T47D (cell line): Measurements from ENCODE around the gene ANKS4B.
"Not testable (repeated sequence)": the region's sequence is repeated elsewhere in the genome, so short reads cannot be mapped to it uniquely, and the experiment has no call there.

Experiments used
- DNase-seq, 2 experiments: peaks; one replicate each; pipeline versions ENCODE4 v3.0.0 to v3.0.0-alpha.2; 2011 to 2012; ENCODE audit warnings: low read depth in 1 of 2, low spot score in 1 of 2
- JUND ChIP-seq: IDR thresholded peaks from 2 replicates; pipeline ENCODE4 v1.6.1; 2012; ENCODE audit warnings: low read depth
- in situ Hi-C: cut with HindIII; loops from 2 replicates; pipeline ENCODE4 v1.10.0; 2016; ENCODE audit warnings: low sequenced_read_pairs, low pct_unique_long_range_greater_than_20kb

ANKS4B gene

DNA sequence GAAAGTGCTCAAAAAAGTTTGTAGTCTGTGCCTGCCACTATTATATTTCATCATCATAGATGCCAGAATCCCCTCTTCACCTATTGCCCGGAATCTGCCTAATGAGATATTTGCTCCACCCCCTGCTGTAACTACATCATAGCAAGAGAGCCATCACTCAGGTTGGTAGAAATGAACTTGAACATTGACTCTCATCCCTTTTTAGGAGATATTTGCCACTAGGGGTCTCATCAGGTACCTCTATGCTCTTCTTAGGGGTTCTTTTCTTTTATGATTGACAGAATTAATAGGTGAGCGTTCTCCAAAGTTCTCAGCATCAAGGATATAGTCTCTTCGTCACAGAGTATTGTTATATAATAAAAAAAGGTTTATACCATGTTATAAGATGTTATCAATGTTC, 20.0 kb downstream of the ANKS4B start:
- no peak for TF ChIP-seq JUND
- no peak for DNase-seq
- in situ Hi-C loops: no loop called here

DNA sequence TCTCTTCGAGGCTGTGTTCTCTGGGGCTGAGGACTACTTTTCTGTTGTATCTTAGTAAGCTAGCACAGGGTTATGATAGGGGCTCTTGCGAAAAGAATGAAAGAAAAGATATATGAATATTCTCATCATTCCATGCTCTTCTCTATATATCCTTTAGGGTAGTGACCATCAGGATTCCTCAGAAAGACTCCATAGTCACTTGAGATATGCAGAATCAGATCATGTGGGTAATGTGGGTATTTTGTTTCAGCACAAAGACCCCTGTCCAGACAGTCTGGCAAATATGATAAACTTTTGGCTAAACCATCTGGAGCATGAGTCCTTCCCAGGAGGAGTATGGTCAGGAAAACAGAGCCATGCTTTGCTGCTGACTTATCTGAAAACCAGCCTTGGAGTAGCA, 23.1 kb downstream of the ANKS4B start:
- DNase-seq: no peak
- in situ Hi-C loops: no loop called here

DNA sequence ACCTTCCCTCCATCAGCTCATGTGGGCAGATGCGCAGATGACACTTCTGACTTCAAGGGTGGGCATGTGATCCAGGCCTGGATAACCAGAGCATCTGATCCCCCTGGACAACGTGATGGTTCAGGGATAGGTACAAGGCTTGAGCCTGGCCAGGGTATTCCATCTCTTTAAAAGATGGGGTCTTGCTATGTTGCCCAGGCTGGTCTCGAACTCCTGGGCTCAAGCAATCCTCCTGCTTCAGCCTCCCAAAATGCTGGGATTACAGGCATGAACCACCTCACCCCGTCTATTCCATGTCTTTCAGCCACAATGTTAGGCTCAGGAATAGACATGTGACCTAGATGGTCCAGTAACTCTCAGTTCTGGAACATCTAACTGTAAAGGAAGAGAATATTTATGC, 23.8 kb downstream of the ANKS4B start:
- in situ Hi-C loops: no loop called here
- DNase-seq: no peak
- no peak for TF ChIP-seq JUND

More for the DNA sequence above, 23.1 kb downstream of the ANKS4B start:
- TF ChIP-seq JUND: no peak

DNA sequence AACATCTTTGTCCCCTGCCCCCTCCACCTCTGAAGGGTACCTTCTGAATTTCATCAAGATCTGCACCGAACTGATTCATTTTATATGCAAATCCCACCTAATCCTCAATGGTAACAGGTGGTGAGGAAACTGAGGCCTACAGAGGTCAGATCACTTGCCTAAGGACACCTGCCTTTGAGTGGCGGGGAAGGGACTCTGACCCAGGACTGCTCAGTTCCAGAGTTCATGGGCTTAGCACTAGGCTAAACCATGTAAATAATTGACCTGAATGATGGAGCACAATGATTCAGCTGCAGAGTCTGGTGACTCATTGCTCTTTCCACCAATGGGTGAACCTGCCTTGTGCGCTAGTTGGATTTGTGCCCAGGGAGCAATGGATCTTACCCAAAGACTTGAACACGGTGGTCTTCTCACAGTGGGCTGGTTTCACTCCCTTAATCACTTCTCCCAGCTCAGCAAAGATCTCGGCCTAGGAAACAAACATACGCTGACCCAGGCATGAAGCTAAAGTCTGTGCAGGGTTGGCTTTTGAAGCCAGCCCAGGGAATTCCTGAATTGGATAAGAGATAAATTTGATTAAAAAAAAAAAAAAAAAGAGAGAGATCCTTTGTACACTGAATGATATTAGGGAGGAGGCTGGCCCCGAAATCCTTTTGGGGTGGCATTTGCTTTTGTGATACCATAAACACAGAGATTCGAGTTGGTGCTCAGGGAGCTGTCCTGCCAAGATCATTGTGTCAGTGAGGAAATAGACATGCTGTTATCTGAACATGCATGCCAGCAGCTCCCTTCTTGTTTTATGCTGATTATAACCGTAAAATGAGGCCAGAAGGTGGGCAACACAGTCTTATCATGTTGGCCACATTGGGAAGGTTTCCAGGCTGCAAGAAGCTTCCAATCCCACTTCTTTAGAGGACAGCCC, 27.6 kb downstream of the ANKS4B start:
- in situ Hi-C loops: no loop called here
- peak in 1 of 2 experiments; percentile 4 for DNase-seq
- TF ChIP-seq JUND: no peak

DNA sequence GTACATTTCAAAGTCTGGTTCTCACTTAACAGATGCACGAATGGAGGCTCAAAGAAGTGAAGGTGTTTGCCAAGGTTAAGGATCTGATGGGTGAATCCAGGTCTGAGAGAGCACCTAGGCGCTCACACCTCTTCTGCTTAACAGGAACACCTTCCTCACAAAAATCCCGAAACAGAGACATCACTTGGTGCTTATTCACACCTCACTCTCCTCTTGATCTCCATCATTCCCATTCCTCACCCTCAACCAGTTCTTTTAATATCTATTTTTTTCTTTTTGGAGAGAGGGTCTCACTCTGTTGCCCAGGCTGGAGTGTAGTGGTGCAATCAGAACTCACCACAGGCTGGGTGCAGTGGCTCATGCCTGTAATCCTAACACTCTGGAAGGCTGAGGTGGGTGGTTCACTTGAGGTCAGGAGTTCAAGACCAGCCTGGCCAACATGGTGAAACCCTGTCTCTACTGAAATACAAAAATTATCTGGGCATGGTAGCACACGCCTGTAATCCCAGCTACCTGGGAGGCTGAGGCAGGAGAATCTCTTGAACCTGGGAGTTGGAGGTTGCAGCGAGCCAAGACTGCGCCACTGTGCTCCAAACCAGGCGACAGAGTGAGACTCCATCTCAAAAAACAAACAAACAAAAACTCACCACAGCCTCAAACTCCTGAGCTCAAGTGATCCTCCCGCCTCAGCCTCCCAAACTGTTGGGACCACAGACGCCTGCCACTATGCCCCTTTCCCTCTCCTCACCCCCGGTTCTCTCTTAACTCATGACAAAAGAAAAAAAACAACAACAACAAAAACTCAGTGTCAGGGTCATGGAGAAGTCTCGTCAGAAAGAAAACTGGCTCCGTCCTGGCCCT, 29.5 kb downstream of the ANKS4B start:
- no peak for DNase-seq
- TF ChIP-seq JUND: no peak
- in situ Hi-C loops: no loop called here

DNA sequence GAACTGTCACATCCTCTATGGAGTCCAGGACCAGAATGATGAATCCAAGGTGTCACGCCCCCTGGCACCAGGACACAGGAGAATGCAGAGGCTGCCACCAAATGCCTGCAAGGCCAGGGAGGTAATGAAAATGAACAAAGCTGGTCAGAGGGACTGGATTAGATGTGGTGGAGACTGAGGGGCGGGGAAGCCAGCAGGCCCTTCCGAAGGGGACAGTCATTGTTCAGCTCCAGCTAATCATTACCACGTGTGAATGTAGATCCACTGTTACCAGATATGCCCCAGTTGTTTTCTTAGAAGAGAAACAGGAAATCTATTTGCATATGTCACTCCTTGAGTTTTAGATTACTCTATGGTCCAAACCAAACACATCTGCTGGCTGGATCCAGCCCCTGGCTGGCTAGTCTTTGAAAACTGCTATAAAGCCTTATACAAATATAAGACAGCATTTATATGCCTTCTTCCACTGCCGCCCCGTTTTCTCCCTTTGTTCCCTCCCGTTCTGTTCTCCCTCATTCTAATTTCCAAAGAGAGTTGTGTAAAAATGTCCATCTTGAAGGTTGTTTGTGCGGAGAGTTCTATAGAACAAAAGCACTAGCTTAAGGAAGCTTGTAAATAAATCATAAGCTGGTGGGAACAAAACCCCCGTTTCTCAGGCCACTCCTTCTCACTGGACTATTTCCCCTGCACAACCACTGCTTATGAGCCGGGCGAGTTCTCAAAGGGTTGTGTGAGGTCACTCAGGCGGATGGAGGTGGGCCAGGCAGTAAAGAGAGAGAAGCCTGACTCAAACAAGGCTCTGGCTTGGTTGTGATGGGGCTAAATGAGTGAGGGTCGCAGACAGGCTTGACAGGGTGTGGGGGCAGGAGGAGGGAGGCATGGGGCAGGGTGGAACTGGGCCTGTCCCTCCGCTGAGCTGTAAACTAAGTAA, 30.4 kb downstream of the ANKS4B start:
- TF ChIP-seq JUND: no peak
- DNase-seq: no peak
- in situ Hi-C loops: no loop called here

DNA sequence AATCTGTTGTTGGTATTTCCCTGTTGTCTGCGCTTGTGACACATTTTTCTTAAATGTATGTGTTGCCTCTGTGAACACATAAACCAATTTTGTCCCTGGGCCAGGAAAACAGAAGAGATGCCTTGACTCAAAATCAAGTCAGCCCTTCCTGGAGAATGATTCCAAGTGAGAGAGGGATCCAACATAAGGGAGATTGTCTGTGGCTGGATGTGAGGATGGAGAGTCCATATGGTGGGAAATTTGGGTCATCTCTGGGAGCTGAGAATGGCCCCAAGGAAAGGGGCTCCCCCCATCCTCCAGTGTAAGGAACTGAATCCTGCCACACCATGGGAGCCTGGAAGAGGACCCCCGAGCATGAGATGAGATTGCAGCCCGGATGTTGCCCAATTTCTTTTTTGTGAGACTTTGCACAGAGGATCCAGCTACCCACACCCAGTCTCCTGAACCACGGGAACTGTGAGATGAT, 31.1 kb downstream of the ANKS4B start:
- no peak for DNase-seq
- in situ Hi-C loops: no loop called here
- TF ChIP-seq JUND: no peak

DNA sequence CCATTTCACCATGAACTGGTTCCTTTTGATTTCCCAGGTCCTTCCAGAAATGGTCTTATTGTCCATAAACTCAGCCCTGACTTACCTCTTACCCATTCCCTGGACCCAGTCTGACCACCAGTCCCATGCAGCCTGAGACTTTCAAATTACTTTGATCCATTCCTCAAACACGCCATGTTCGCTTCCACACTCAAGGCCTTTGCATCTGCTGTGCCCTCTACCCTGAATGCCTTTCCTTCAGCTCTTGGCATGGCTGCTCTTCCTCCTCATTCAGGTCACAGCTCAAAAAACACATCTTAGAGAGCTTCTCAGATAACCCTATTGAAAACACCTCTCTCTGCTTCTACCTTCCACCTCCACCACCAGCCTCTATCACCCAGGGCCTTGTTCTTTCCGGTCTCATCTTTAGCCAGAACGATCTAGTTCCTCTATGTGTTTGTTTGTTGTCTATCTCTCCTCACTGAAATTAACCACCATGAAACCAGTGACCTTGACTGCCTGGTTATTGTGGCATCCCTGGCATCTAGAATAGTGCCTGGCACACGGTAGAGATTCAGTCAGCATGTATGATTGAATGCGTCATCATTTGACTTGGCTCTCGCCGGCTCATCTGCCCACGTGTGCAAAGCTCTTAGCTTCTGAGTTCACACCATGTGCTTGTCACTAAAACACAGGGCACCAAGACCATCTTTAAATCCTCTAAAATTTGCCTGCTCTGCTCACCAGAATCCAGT, 31.8 kb downstream of the ANKS4B start:
- DNase-seq: no peak
- in situ Hi-C loops: no loop called here
- no peak for TF ChIP-seq JUND

- in situ Hi-C loops: no loop called here
- no peak for DNase-seq
- TF ChIP-seq JUND: no peak
These were observed 33.8 kb downstream of the ANKS4B start for GRCh38 chr16:21267298-21267697.

DNA sequence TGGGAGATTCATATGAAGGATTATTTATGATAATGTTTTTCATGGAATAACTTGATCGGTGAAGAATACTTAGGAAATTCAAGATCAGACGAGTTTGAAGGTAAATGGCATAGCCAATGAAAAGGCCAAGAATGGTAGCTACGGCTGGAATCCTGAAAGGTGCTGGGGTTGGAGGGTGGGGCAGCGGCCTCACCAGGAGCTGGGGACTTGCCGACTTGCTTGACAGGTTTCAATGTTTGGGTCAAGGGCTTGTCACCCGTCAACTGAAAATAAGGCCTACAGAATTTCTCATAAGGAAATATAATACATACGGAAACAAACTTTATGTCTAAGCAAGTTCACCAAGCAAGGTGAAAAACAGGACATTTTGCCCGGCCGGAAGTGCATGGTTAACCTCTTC, 34.7 kb downstream of the ANKS4B start:
- in situ Hi-C loops: no loop called here
- no peak for DNase-seq
- no peak for TF ChIP-seq JUND

DNA sequence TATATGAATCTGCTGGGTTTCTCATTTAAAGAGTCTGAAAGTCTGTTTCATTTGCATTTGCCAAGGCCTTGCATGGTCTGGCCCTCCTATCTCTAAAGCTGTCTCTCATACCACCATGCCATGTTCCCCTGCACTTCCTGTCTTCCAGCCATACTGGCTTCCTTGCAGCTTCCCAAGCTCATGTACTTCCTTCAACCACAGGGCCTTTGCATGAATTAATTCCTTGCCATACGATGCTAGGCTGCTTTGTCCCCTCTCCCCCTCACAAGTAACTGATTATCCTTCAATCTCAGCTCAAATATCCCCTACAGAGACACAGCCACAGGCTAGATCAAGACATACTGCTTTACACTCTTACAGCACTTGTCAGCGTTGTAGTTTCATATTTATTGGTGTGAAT, 38.8 kb downstream of the ANKS4B start:
- no peak for TF ChIP-seq JUND
- in situ Hi-C loops: no loop called here
- DNase-seq: no peak

- DNase-seq, in situ Hi-C loops: not testable (repeated sequence)
These were observed 39.3 kb downstream of the ANKS4B start for GRCh38 chr16:21272763-21273162.
